Measurements from ENCODE around the gene PLD3.

The PLD3 gene

GRCh38 chr19:40413291-40413845, 64.9 kb downstream of the PLD3 start, which contains the start of gene PRX:
Gene PRX, minus strand, starts transcription at chr19:40413378. Its CDS starts 5,446 bp downstream, at chr19:40407932.
- DNase-seq (ENCODE audit: low read depth) = no peak

- DNase-seq (ENCODE audit: low read depth) = no peak
Observed at GRCh38 chr19:40414542-40415535, 66.3 kb downstream of the PLD3 start.

GRCh38 chr19:40415768-40416167, 67.3 kb downstream of the PLD3 start:
- DNase-seq (ENCODE audit: low read depth) = no peak

- DNase-seq (ENCODE audit: low read depth) = peak; percentile 71
Observed at GRCh38 chr19:40416918-40417642, 68.6 kb downstream of the PLD3 start.

- DNase-seq (ENCODE audit: low read depth) = no peak
Observed at GRCh38 chr19:40417643-40417981, 69.1 kb downstream of the PLD3 start.

- no peak for DNase-seq (ENCODE audit: low read depth)
Observed at GRCh38 chr19:40418040-40418439, 69.5 kb downstream of the PLD3 start.

- DNase-seq (ENCODE audit: low read depth) = no peak
Observed at GRCh38 chr19:40419066-40419612, 70.6 kb downstream of the PLD3 start.

- DNase-seq (ENCODE audit: low read depth) = no peak
Observed at GRCh38 chr19:40419780-40420179, 71.3 kb downstream of the PLD3 start.

GRCh38 chr19:40420451-40420765, 71.9 kb downstream of the PLD3 start:
- no peak for DNase-seq (ENCODE audit: low read depth)

- peak; percentile 94 for DNase-seq (ENCODE audit: low read depth)
Observed at GRCh38 chr19:40420766-40421765, 72.6 kb downstream of the PLD3 start.

- DNase-seq (ENCODE audit: low read depth) = no peak
Observed at GRCh38 chr19:40421993-40422747, 73.7 kb downstream of the PLD3 start.

- DNase-seq (ENCODE audit: low read depth) = no peak
Observed at GRCh38 chr19:40422748-40423566, 74.5 kb downstream of the PLD3 start.

- DNase-seq (ENCODE audit: low read depth) = no peak
Observed at GRCh38 chr19:40423938-40424337, 75.4 kb downstream of the PLD3 start.

- DNase-seq (ENCODE audit: low read depth) = peak; percentile 40
Observed at GRCh38 chr19:40424637-40425449, 76.3 kb downstream of the PLD3 start.

GRCh38 chr19:40425450-40426287, 77.2 kb downstream of the PLD3 start, which contains the start of gene SERTAD1:
Gene SERTAD1, minus strand, starts transcription at chr19:40425992. Its CDS starts 2,446 bp downstream, at chr19:40423546.
- DNase-seq (ENCODE audit: low read depth) = peak; percentile 98
